ENCODE results near the gene SGSM1.
"Not testable (repeated sequence)": the region's sequence is repeated elsewhere in the genome, so short reads cannot be mapped to it uniquely, and the experiment has no call there.

Gene SGSM1

GRCh38 chr22:24824250-24824649 is 18.2 kb downstream of the SGSM1 start:
- no peak for ATAC-seq
- no peak overlapping the region for H3K4me3 Mint-ChIP-seq
- no peak overlapping the region for H3K27ac Mint-ChIP-seq
- no peaks in the 10 kb centered on the region for H3K4me1 Mint-ChIP-seq
- no peak for DNase-seq
- H3K9me3 Mint-ChIP-seq: no peaks in the 10 kb centered on the region
- no peaks in the 10 kb centered on the region for H3K27me3 Mint-ChIP-seq

- Mint-ChIP-seq H3K4me3 (no peak overlapping the region), H3K9me3 (no peaks in the 10 kb centered on the region), H3K27ac (no peak overlapping the region), H3K27me3 (no peaks in the 10 kb centered on the region), H3K4me1 (no peaks in the 10 kb centered on the region)
- DNase-seq (no peak), ATAC-seq (no peak)
Measured at GRCh38 chr22:24824915-24825314, 18.9 kb downstream of the SGSM1 start.

GRCh38 chr22:24826710-24827285 is 20.8 kb downstream of the SGSM1 start:
- ATAC-seq (no peak), DNase-seq (no peak)
- Mint-ChIP-seq H3K4me1 (no peaks in the 10 kb centered on the region), H3K4me3 (no peak overlapping the region), H3K27ac (peak overlapping the region in 1 of 2 donors; percentile 64), H3K27me3 (no peaks in the 10 kb centered on the region), H3K9me3 (no peaks in the 10 kb centered on the region)

DNA sequence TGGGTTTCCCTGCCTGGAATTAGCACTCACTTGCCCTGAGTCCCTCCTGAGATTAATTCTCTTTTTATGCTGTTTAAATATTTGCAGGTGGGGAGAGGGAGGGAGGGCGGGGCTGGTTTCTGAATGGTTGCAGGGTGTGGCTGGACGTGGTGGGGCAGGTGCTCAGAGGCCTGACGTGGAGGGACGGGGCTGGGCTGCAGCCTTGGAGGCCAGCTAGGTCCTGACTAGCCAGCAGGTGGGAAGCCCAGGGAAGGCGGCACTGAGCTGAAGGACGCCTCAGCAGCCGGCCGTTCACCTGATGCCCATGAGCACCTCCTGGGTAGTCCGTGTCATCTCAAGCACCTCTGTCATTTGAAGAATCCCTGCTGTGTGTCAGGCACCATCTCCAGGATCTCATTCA is 21.3 kb downstream of the SGSM1 start:
- Mint-ChIP-seq H3K4me1 (no peaks in the 10 kb centered on the region), H3K9me3 (no peaks in the 10 kb centered on the region), H3K27me3 (no peaks in the 10 kb centered on the region), H3K27ac (peak overlapping the region in 1 of 2 donors; percentile 64), H3K4me3 (no peak overlapping the region)
- DNase-seq (no peak), ATAC-seq (no peak)

DNA sequence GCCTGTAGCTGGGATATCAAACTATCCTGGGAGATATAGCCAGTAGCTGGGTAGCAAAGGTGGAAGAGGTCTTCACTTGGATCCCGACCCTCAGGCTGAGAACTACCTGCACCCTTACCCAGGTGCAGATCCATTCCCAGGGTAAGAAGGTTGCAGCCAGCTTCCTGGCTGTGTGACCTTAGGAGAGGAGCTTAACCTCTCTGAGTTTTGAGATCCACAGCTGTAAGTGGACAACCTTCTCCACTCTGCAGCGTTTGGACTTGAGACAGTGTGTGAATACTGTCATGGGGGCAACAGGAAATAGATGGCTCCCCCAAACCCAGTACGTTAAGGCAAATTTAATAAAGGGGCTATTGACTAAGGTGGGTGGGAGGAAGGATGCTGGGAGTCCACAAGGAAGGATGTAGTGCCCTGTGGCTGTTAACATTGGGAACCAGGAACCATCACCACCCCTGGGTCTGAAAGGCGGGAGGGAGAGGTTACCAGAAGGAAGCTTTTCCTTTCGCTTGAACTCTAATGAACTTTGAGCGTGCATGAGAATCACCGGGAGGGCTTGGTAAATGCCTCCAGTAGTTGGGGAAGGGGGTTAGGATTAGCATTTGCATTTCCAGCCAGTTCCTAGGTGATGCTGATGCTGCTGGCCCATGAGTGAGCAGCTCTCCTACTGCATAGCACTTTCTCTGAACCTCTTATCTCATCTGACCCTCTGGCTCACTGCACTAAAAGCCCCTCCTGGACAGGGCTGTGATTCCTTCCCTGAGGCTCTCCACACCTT is 24.4 kb downstream of the SGSM1 start:
- DNase-seq (no peak), ATAC-seq (no peak)
- no peaks in the 10 kb centered on the region for H3K4me1 Mint-ChIP-seq
- H3K27ac Mint-ChIP-seq: peak overlapping the region; percentile 60 to 69
- no peak overlapping the region for H3K4me3 Mint-ChIP-seq
- H3K27me3 Mint-ChIP-seq: no peaks in the 10 kb centered on the region
- H3K9me3 Mint-ChIP-seq: no peaks in the 10 kb centered on the region

GRCh38 chr22:24831687-24832086 is 25.7 kb downstream of the SGSM1 start:
- no peak for ATAC-seq
- H3K4me1 Mint-ChIP-seq: no peaks in the 10 kb centered on the region

DNA sequence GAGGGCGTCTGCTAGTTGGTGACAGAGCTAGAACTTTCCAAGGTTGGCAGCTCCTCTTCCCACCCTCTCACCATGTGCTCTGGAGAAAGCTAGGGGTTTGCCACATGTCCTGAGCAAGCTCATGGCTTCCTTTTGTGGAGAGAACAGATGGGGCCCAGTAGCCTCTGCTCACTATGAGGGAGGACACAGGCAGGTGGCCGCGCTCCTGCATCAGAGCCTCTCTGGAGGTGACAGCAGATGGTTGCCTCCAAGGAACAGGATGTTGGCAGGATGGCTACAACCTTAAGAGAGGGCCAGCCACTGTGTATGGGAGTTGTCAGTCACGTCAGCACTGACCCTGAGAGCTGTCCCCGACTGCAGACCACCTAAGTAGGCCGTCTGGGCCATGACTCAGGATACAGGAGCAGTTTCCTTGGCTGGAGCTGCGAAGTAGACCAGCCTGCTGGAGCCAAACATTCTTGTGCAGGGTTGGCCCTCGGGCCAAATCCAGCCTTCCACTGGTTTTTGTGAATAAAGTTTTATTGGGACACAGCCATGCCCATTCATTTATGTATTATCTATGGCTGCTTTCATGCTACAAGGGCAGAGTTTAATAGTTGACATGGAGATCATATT is 28.0 kb downstream of the SGSM1 start:
- ATAC-seq (no peak), DNase-seq (no peak)
- Mint-ChIP-seq H3K27me3 (no peaks in the 10 kb centered on the region), H3K27ac (no peak overlapping the region), H3K9me3 (no peaks in the 10 kb centered on the region), H3K4me1 (no peaks in the 10 kb centered on the region), H3K4me3 (no peak overlapping the region)

More at GRCh38 chr22:24831687-24832086, 25.7 kb downstream of the SGSM1 start:
- H3K27me3 Mint-ChIP-seq: no peaks in the 10 kb centered on the region
- DNase-seq: no peak
- H3K4me3 Mint-ChIP-seq: no peak overlapping the region
- no peak overlapping the region for H3K27ac Mint-ChIP-seq
- H3K9me3 Mint-ChIP-seq: no peaks in the 10 kb centered on the region

- Mint-ChIP-seq H3K27me3 (no peaks in the 10 kb centered on the region), H3K27ac (no peak overlapping the region), H3K9me3 (no peaks in the 10 kb centered on the region), H3K4me3 (no peak overlapping the region), H3K4me1 (no peaks in the 10 kb centered on the region)
- no peak for ATAC-seq
- no peak for DNase-seq
Measured at GRCh38 chr22:24834845-24835570, 29.0 kb downstream of the SGSM1 start.

DNA sequence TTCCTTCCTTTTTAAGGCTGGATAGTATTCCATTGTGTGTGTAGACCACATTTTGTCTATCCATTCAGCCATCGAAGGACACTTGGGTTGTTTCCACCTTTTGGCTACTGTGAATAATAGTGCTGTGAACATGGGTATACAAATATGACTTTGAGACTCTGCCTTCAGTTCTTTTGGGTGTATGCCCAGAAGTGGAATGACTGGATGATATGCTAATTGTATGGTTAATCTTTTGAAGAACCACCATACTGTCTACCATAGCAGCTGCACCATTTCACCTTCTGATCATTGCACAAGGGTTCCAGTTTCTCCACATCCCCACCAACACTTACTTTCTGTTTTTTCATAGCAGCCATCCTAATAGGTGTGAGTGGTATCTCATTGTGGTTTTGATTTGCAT is 30.3 kb downstream of the SGSM1 start:
- peaks cover 2% of the 10 kb centered on the region for H3K27me3 Mint-ChIP-seq
- DNase-seq (no peak), ATAC-seq (peak; percentile 42)
- H3K4me1 Mint-ChIP-seq: no peaks in the 10 kb centered on the region
- H3K27ac Mint-ChIP-seq: no peak overlapping the region
- H3K4me3 Mint-ChIP-seq: no peak overlapping the region
- no peaks in the 10 kb centered on the region for H3K9me3 Mint-ChIP-seq

GRCh38 chr22:24837517-24837916 is 31.5 kb downstream of the SGSM1 start:
- H3K27ac Mint-ChIP-seq, ATAC-seq, H3K9me3 Mint-ChIP-seq, H3K4me3 Mint-ChIP-seq, H3K4me1 Mint-ChIP-seq, DNase-seq, H3K27me3 Mint-ChIP-seq: not testable (repeated sequence)

DNA sequence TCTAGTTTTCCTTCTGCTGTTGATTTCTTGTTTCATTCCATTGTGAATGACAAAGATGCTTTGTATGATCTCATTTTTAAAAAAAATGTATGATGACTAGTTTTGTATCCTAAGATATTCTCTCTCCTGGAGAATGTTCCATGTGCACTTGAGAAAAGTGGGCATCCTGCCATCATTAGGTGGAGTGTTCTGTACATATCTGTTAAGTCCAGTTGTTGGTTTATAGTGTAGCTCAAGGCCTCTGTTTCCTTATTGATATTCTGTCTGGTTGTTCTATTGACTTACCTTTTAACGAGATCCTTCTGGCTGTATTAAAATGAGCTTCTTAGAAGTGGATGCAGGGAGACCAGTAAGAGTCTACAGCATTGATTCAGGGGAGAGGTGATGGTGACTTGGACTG is 35.2 kb downstream of the SGSM1 start:
- Mint-ChIP-seq H3K9me3 (no peaks in the 10 kb centered on the region), H3K27ac (no peak overlapping the region), H3K27me3 (peaks cover 8% of the 10 kb centered on the region), H3K4me1 (peaks cover 6% of the 10 kb centered on the region), H3K4me3 (no peak overlapping the region)
- DNase-seq (no peak), ATAC-seq (no peak)

- DNase-seq: no peak
- Mint-ChIP-seq H3K27ac (no peak overlapping the region), H3K4me1 (peaks cover 6% of the 10 kb centered on the region), H3K9me3 (no peaks in the 10 kb centered on the region), H3K27me3 (peaks cover 8% of the 10 kb centered on the region), H3K4me3 (no peak overlapping the region)
- ATAC-seq: no peak
Measured at GRCh38 chr22:24843048-24843447, 37.0 kb downstream of the SGSM1 start.

DNA sequence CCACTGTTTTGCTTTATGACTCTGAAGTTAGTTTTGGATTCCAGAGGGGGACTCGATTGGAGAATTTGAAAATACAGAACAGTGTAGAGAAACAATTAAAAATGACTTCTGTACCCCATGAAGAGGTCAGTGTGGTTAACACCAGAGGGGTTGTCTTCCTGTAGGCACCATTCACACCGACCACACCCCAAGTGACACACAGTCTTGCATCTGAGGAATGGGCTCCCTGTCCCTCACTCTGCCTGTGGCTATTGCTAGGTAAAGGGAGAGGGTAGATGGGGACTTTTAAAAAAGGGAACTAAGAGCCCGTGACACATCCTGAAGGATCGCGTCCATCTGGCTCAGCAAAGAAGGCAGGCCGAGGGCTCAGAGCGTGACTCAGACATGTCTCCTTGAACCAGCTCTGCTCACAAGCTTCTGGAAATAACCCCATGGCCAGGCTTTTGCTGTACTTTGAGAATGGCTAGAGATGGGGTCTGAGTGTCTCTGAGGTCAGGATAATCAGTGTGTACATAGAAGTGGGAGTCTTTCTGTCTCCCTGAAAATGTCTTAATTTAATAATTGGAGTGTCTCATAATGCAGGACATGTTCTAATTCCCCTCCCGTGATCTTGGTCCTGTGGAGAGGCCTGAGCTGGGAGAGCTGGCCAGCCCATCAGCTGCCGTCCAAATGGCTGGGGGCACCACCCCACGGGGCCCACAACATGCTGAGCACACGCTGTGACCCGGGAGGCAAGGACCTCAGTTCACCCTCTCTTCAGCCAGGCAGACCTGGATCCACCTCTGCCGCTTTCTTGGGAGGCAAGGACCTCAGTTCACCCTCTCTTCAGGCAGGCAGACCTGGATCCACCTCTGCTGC is 39.3 kb downstream of the SGSM1 start:
- peaks cover 6% of the 10 kb centered on the region for H3K4me1 Mint-ChIP-seq
- DNase-seq (no peak), ATAC-seq (no peak)
- H3K9me3 Mint-ChIP-seq: no peaks in the 10 kb centered on the region
- H3K27me3 Mint-ChIP-seq: peaks cover 8% of the 10 kb centered on the region
- H3K27ac Mint-ChIP-seq: no peak overlapping the region
- no peak overlapping the region for H3K4me3 Mint-ChIP-seq

- ATAC-seq (no peak), DNase-seq (no peak)
- Mint-ChIP-seq H3K27me3 (no peaks in the 10 kb centered on the region), H3K9me3 (no peaks in the 10 kb centered on the region), H3K27ac (no peak overlapping the region), H3K4me1 (peaks cover 6% of the 10 kb centered on the region), H3K4me3 (no peak overlapping the region)
Measured at GRCh38 chr22:24847490-24847889, 41.5 kb downstream of the SGSM1 start.

GRCh38 chr22:24848559-24849168 is 42.7 kb downstream of the SGSM1 start:
- no peak overlapping the region for H3K4me3 Mint-ChIP-seq
- H3K27me3 Mint-ChIP-seq: no peaks in the 10 kb centered on the region
- H3K9me3 Mint-ChIP-seq: no peaks in the 10 kb centered on the region
- H3K4me1 Mint-ChIP-seq: peaks cover 6% of the 10 kb centered on the region
- no peak for DNase-seq
- no peak overlapping the region for H3K27ac Mint-ChIP-seq
- ATAC-seq: no peak
